NT2/D1 (cell line): Measurements from ENCODE around the gene OR6B2.

ENCODE experiments used
- SUZ12 ChIP-seq: IDR thresholded peaks from 2 replicates; pipeline ENCODE4 v1.6.1; 2011; ENCODE audit not compliant: insufficient read length, insufficient read depth; ENCODE audit errors: extremely low read depth
- ZNF274 ChIP-seq: IDR thresholded peaks from 2 replicates; pipeline ENCODE4 v1.6.1; 2011; ENCODE audit warnings: mild to moderate bottlenecking, low read depth, low read length

DNA sequence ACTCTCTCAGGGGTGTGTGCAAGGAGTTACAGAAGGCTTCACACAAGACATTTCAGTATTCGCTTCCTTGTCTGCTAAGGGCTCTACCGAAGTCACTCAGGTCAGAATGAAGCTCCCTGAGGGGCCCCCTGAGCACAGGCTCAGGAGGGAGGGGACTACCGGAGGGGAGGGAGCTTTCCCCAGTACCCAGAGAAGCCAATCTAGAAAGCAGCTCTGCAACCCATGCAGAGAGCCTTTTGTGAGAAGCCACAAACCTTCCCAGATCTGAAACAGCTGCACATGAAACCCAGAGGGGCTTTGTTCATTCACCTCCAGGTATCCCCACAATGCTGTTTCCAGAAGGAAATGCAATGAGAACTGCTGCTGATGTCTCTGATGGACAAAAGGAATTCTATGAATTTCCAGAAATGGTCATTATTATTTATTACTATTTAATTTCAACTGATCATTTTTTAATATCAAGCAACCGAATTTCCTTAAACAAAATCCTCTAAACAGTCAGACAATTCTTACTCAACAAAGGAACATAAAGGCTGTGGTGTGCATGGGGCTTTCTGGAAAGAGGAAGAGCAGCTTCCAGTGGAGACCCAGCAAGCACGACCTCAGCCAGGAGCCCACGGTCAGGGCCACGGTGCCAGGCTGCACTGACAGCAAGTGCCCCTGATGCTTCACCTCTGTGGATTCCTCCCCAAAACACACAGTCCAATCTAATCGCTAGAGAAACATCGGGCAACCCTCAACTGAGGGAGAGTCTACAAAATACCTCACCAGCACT lies 47.0 kb downstream of the OR6B2 start:
- TF ChIP-seq SUZ12: no peak
- TF ChIP-seq ZNF274: no peak
